ENCODE results near the gene CSRP2. TPM values are rescaled to one million over a fixed set of nuclear protein-coding genes. Genes with fewer than 3 reads are reported as not detected.

CSRP2 gene
- total RNA-seq = 64.3 and 131 TPM in 2 replicates

GRCh38 chr12:76878899-76879709 lies at the start of gene CSRP2:
TSS of gene CSRP2 (minus strand) at chr12:76879019. CDS start at chr12:76866260, 12,759 bp downstream.
- DNase-seq (ENCODE audit: low read depth) = peak; percentile 84
- TF ChIP-seq CTCF (IDR thresholded peaks at IDR 0.05; ENCODE audit: insufficient read depth, low read depth, low read length) = peak; percentile 40
- H3K4me3 ChIP-seq (ENCODE audit: low read depth, low read length) = peak within 1 kb of the TSS; percentile 79

- DNase-seq (ENCODE audit: low read depth) = peak; percentile 59
- TF ChIP-seq CTCF (IDR thresholded peaks at IDR 0.05; ENCODE audit: insufficient read depth, low read depth, low read length) = peak; percentile 81
- H3K4me3 ChIP-seq (ENCODE audit: low read depth, low read length) = no peak overlapping the region
Observed at GRCh38 chr12:76927170-76927784, 48.5 kb upstream of the CSRP2 start.

DNA sequence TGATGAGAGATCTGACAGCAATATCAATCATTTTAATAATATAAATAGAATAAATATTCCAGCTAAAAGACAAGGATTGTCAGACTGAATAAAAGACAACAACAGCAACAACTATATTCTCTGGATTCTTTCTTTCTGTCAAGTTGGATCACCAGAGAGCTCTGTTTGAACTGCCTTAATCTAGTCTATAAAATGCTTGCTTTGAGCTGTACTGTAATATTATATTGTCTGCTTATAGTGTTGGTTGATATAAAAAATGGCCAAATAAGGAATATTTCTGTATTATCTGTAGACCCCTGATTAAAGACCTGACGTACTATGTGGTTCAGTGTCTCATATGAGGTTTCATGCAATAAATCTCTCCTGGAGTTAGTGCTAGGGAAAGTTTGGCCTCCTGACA lies 46.3 kb upstream of the CSRP2 start:
- no peak overlapping the region for H3K4me3 ChIP-seq (ENCODE audit: low read depth, low read length)
- TF ChIP-seq CTCF (IDR thresholded peaks at IDR 0.05; ENCODE audit: insufficient read depth, low read depth, low read length) = no peak
- no peak for DNase-seq (ENCODE audit: low read depth)

DNA sequence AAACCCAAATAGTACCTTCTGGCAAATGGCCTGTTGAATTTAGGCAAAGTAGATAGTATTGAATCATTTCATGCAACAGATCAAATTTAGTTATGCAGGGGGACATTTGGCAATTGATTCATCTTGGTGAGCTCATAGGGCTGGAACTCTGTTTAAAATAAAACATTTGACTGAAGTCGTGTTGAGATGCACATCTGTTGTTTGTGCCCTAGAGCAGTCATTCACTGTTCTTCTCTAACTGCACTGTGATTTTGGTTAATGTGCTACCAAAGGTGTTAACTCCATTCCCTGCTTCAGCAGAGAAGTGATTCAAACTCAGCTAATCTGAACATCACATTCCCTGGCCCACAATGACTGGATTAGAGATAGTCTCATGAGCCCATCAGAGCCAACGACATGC lies 44.0 kb upstream of the CSRP2 start:
- peak; percentile 19 for DNase-seq (ENCODE audit: low read depth)
- TF ChIP-seq CTCF (IDR thresholded peaks at IDR 0.05; ENCODE audit: insufficient read depth, low read depth, low read length) = no peak
- H3K4me3 ChIP-seq (ENCODE audit: low read depth, low read length) = no peak overlapping the region

DNA sequence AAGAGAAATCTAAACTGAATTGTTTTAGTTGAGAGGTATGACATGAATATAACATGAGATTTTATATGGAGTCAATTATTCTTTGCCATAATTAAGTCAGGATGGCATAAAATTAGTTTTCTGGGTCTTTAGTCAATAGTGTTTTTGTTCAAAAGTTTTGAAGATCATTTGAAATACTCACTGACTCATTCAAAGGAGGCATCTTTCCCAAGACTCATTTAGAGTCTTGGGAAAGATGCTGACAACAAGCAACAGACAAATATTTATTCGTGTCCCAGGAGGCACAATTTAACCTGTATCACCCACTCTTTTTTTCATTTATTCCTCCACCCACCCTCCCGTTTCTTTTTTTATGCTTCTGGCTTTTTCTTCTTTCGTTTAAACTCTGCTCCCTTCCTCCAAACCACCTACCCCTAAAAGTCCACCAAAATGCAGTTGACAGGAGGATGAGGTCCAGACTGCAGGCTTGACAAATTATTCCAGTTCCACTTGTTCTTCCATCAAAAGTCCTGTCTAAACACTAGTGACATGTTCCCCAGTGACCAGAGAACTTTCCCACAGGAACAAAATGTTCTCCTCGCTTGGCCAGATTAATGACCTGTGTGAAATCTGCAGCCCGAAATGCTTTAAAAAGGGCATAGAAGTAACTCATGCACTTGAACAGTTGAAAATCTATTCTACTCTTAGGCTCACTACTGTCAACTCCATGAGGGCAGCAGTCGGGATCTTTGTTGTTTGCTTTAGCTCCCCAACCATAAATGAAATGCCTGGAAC lies 43.3 kb upstream of the CSRP2 start:
- peak; percentile 25 for DNase-seq (ENCODE audit: low read depth)
- TF ChIP-seq CTCF (IDR thresholded peaks at IDR 0.05; ENCODE audit: insufficient read depth, low read depth, low read length) = no peak
- no peak overlapping the region for H3K4me3 ChIP-seq (ENCODE audit: low read depth, low read length)

DNA sequence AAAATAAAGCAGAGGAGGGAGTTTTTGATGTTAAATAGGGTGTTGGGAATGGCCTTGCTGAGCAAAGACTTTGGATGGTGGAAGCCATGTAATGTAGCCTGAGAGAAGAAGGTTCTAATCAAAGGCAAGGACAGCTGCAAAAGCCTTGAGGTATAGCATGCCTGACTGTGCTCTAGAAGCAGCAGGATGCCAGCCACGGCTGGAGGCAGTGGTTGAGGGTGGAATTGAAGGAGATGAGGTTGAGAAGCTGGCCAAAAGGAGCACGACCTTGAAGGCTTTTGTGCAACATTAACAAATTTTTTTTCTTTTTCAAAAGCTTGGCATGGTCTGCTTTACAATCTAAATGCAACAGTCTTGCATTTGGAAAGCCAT lies 42.3 kb upstream of the CSRP2 start:
- TF ChIP-seq CTCF (IDR thresholded peaks at IDR 0.05; ENCODE audit: insufficient read depth, low read depth, low read length) = no peak
- DNase-seq (ENCODE audit: low read depth) = no peak

More for the DNA sequence above, 42.3 kb upstream of the CSRP2 start:
- H3K4me3 ChIP-seq (ENCODE audit: low read depth, low read length) = no peak overlapping the region
